ENCODE results near the gene HS3ST5. TPM values are rescaled to one million over a fixed set of nuclear protein-coding genes. Genes with fewer than 3 reads are reported as not detected.

The HS3ST5 gene
- total and polyA plus RNA-seq, 2 donors, result 0.02 to 0.05 TPM

DNA sequence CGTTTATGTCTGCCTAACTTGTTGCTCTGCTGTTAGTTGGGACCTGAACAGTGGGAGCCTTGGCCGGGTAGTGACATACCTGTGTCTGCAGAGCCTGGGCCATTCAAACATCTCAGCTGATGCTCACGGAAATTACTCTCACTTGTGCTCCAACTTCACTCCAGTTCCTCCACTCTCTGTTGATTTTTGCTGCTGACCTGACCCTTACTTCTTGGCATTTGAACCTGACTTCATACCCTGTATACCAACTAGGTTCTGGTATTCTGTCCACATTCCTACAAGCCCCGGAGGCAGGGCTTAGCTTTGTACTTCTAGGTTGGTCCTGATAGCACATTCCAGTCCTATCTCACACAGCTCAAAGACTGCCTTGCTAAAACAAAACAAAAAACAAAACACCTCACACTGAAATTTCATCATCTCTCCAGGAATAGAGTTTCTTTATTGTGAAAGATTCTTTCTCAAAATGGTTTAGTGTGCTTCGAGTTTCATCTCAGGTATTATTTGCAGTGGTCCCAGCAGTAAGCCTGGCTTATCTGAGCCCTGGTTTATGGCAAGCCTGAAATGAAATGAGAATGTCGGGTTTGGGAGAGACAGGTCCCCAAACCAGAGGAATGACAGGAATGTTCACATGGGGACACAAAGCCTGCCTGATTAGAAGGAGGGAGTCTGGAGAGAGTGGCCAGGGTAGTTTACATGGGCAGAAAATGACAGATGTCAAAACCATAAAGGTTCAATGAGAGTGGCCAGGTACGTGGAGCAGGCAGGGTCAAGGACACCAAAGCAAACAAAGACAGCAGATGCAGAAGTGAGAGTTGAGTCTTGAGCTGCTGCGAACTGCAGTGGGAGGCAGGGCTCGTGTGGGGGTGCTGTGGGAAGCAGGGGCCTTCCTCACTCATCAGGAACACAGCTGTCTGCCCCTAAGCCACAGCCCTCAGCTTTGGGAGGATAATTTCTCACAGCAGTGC lies 197.7 kb downstream of the HS3ST5 start:
- Histone ChIP-seq H3K36me3 (ENCODE audit: control insufficient read depth in 2 of 2, insufficient read depth in 2 of 2, low read length in 1 of 2) (no peaks in the 10 kb centered on the region), H3K27me3 (ENCODE audit: control insufficient read depth in 2 of 2, insufficient read depth in 1 of 2, low read length in 1 of 2) (peaks cover 0 to 2% of the 10 kb centered on the region in 2 donors), H3K9me3 (ENCODE audit: control insufficient read depth in 2 of 2, insufficient read depth in 1 of 2, low read length in 1 of 2) (no peaks in the 10 kb centered on the region), H3K4me3 (ENCODE audit: low read length in 2 of 2) (no peak overlapping the region), H3K4me1 (ENCODE audit: control insufficient read depth in 2 of 2, insufficient read depth in 2 of 2, low read length in 2 of 2) (no peaks in the 10 kb centered on the region), H3K27ac (ENCODE audit: low read depth in 1 of 2, low read length in 1 of 2) (no peak overlapping the region)
- no peak for DNase-seq (ENCODE audit: low read depth in 6 of 9, low spot score in 9 of 9)
- 64% methylated on average over 9 of the region's 9 CpGs for WGBS

DNA sequence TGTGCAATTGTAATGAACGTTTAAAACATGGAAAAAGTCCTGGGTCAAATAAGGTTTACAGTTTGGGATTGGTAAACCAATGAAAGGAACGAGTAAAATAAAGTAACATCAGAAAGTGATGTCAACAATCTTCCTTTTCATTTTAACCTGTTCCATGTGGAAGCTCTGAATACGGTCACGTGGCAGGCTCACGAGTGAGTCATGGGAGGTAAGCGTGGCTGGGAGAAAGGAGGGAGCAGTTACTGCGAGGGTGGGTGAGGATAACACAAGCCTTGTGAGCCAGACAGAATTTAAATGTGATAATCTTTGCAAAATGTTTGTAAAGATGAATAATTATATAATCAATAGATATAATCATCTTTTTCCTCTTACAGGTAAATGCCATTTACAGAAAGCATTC lies 200.6 kb downstream of the HS3ST5 start:
- H3K9me3 ChIP-seq (ENCODE audit: control insufficient read depth in 2 of 2, insufficient read depth in 1 of 2, low read length in 1 of 2), result no peaks in the 10 kb centered on the region
- peaks cover 0 to 2% of the 10 kb centered on the region in 2 donors for H3K27me3 ChIP-seq (ENCODE audit: control insufficient read depth in 2 of 2, insufficient read depth in 1 of 2, low read length in 1 of 2)
- H3K4me3 ChIP-seq (ENCODE audit: low read length in 2 of 2), result no peak overlapping the region
- no peak for DNase-seq (ENCODE audit: low read depth in 6 of 9, low spot score in 9 of 9)
- WGBS, result 93% methylated on average over 7 of the region's 7 CpGs
- no peak overlapping the region for H3K27ac ChIP-seq (ENCODE audit: low read depth in 1 of 2, low read length in 1 of 2)
- no peaks in the 10 kb centered on the region for H3K4me1 ChIP-seq (ENCODE audit: control insufficient read depth in 2 of 2, insufficient read depth in 2 of 2, low read length in 2 of 2)
- H3K36me3 ChIP-seq (ENCODE audit: control insufficient read depth in 2 of 2, insufficient read depth in 2 of 2, low read length in 1 of 2), result no peaks in the 10 kb centered on the region

DNA sequence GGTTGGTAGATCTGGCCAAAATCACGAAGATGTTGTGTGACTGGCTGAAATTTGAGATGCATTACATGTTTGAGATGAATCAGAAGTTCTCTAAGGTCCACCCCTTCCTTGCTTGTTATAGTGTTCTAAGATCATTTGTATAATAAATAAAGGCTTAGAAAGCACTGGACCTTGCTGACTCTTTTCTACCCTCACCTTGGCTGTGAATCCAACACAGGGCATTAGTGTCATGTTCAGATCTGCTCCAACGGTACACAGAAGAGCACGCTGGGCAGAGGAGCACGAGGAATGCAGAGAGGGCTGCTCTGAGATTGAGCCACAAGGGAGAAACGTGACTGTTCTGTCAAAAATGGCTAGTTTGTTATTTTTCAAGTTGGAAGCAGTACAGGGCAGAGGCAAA lies 202.4 kb downstream of the HS3ST5 start:
- DNase-seq (ENCODE audit: low read depth in 6 of 9, low spot score in 9 of 9), result no peak
- Histone ChIP-seq H3K27me3 (ENCODE audit: control insufficient read depth in 2 of 2, insufficient read depth in 1 of 2, low read length in 1 of 2) (peaks cover 0 to under 1% of the 10 kb centered on the region in 2 donors), H3K4me1 (ENCODE audit: control insufficient read depth in 2 of 2, insufficient read depth in 2 of 2, low read length in 2 of 2) (no peaks in the 10 kb centered on the region), H3K36me3 (ENCODE audit: control insufficient read depth in 2 of 2, insufficient read depth in 2 of 2, low read length in 1 of 2) (no peaks in the 10 kb centered on the region), H3K27ac (ENCODE audit: low read depth in 1 of 2, low read length in 1 of 2) (no peak overlapping the region), H3K9me3 (ENCODE audit: control insufficient read depth in 2 of 2, insufficient read depth in 1 of 2, low read length in 1 of 2) (no peaks in the 10 kb centered on the region), H3K4me3 (ENCODE audit: low read length in 2 of 2) (no peak overlapping the region)
- 74% methylated on average over 5 of the region's 5 CpGs for WGBS

DNA sequence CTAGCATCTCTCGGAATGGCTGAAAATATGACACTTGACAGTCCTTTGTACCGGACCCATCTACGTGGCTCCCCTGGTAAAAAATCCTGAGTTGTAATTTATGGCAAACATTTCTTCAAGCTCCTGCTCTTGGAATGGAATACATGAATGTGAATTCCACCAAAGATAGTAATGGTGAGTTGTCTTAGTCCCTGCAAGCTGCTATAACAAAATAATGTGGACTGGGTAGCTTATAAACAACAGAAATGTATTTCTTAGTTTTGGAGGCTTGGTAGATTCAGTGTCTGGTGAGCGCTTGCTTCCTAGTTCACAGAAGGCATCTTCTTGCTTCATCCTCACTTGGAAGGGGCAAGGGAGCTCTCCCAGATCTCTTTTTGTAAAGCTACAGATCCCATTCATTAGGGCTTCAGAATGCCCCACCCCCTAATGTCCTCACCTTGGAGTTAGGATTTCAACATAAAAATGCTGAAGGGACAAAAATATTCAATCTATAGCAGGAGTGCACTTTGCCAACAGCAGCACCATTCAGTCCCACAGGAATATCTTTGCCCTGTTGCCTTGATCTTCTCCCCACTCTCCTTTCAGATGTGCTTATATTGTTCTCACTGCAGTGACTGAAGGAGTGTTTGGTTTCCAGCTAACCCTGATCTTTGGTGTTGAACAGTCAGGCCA lies 204.1 kb downstream of the HS3ST5 start:
- Histone ChIP-seq H3K9me3 (ENCODE audit: control insufficient read depth in 2 of 2, insufficient read depth in 1 of 2, low read length in 1 of 2) (no peaks in the 10 kb centered on the region), H3K27ac (ENCODE audit: low read depth in 1 of 2, low read length in 1 of 2) (no peak overlapping the region), H3K36me3 (ENCODE audit: control insufficient read depth in 2 of 2, insufficient read depth in 2 of 2, low read length in 1 of 2) (no peaks in the 10 kb centered on the region), H3K4me1 (ENCODE audit: control insufficient read depth in 2 of 2, insufficient read depth in 2 of 2, low read length in 2 of 2) (no peaks in the 10 kb centered on the region), H3K27me3 (ENCODE audit: control insufficient read depth in 2 of 2, insufficient read depth in 1 of 2, low read length in 1 of 2) (no peaks in the 10 kb centered on the region), H3K4me3 (ENCODE audit: low read length in 2 of 2) (no peak overlapping the region)
- no peak for DNase-seq (ENCODE audit: low read depth in 6 of 9, low spot score in 9 of 9)
- WGBS, result 97% methylated on average over 4 of the region's 4 CpGs

DNA sequence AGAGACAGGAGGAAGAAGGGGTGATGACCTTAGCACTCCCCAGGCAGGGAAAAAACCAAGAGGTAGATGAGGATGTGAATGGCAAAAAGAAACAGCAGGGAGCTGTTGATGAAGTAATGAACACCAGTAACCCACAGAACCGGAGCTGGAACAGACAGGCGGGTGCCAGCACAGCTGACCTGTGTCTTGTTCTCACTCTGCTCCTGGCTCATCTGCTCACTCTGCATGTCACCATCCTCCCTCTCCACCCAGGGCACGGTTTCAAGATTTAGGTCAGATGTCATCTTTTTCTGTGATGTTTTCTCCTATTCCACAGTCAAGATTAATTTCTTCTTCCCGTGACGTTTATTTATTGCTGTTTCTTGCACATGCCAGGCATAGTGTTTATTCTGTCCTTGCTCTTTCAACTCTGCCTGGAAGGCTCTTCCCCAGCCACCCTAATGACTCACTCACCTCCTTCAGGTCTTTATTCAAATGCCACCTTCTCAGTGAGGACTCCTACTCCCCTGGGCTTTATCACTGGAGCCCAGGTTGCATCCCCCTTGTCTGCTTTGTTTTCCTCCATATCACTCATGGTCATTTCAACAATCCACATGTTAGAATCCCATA lies 207.4 kb downstream of the HS3ST5 start:
- no peaks in the 10 kb centered on the region for H3K9me3 ChIP-seq (ENCODE audit: control insufficient read depth in 2 of 2, insufficient read depth in 1 of 2, low read length in 1 of 2)
- no peaks in the 10 kb centered on the region for H3K36me3 ChIP-seq (ENCODE audit: control insufficient read depth in 2 of 2, insufficient read depth in 2 of 2, low read length in 1 of 2)

DNA sequence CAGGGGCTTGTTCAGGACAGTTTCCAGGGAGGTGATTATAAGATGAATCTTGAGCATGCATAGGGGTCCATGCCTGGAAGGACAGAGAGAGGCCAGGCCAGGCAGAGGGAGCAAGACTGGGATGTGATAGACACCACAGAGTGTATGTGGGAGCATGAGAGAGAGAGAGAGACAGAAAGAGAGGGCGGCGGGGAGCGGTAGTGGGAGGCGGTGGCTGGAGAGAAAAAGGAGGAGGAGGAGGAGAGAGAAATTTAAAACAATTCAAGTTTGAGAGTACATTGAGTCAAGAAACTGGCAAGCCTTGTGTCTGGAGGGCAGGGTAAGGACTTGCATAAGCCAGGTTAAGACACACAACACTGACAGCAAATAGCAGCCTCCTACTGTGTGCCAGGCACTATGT lies 209.0 kb downstream of the HS3ST5 start:
- H3K27ac ChIP-seq (ENCODE audit: low read depth in 1 of 2, low read length in 1 of 2), result no peak overlapping the region
- 87% methylated on average over 4 of the region's 4 CpGs for WGBS
- H3K4me1 ChIP-seq (ENCODE audit: control insufficient read depth in 2 of 2, insufficient read depth in 2 of 2, low read length in 2 of 2), result no peaks in the 10 kb centered on the region
- no peaks in the 10 kb centered on the region for H3K36me3 ChIP-seq (ENCODE audit: control insufficient read depth in 2 of 2, insufficient read depth in 2 of 2, low read length in 1 of 2)
- no peaks in the 10 kb centered on the region for H3K27me3 ChIP-seq (ENCODE audit: control insufficient read depth in 2 of 2, insufficient read depth in 1 of 2, low read length in 1 of 2)
- no peak overlapping the region for H3K4me3 ChIP-seq (ENCODE audit: low read length in 2 of 2)
- no peaks in the 10 kb centered on the region for H3K9me3 ChIP-seq (ENCODE audit: control insufficient read depth in 2 of 2, insufficient read depth in 1 of 2, low read length in 1 of 2)
- DNase-seq (ENCODE audit: low read depth in 6 of 9, low spot score in 9 of 9), result no peak

More for the DNA sequence above, 207.4 kb downstream of the HS3ST5 start:
- WGBS, result 86% methylated on average over 5 of the region's 5 CpGs
- Histone ChIP-seq H3K4me3 (ENCODE audit: low read length in 2 of 2) (no peak overlapping the region), H3K4me1 (ENCODE audit: control insufficient read depth in 2 of 2, insufficient read depth in 2 of 2, low read length in 2 of 2) (no peaks in the 10 kb centered on the region), H3K27ac (ENCODE audit: low read depth in 1 of 2, low read length in 1 of 2) (no peak overlapping the region), H3K27me3 (ENCODE audit: control insufficient read depth in 2 of 2, insufficient read depth in 1 of 2, low read length in 1 of 2) (no peaks in the 10 kb centered on the region)
- no peak for DNase-seq (ENCODE audit: low read depth in 6 of 9, low spot score in 9 of 9)

DNA sequence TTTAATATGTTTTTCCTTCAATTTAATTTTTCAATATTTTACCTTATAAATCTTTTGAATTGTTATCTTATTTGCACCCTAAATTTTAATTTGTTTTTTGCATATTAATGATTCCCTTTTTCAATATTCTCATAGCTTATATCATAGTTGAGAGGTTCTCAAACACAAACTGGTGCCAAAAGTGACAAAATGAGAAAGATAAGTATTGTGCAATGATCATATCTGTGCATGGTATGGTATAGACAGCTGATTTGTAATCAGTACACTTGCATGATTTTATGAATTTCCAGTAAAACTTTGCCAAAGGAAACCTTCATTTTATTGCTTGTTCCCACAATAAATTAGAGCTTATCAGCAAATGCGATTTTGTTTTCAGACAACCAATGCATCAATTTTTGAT lies 210.9 kb downstream of the HS3ST5 start:
- no peaks in the 10 kb centered on the region for H3K36me3 ChIP-seq (ENCODE audit: control insufficient read depth in 2 of 2, insufficient read depth in 2 of 2, low read length in 1 of 2)
- H3K27ac ChIP-seq (ENCODE audit: low read depth in 1 of 2, low read length in 1 of 2), result no peak overlapping the region
- H3K4me3 ChIP-seq (ENCODE audit: low read length in 2 of 2), result no peak overlapping the region
- no peaks in the 10 kb centered on the region for H3K9me3 ChIP-seq (ENCODE audit: control insufficient read depth in 2 of 2, insufficient read depth in 1 of 2, low read length in 1 of 2)
- no peaks in the 10 kb centered on the region for H3K4me1 ChIP-seq (ENCODE audit: control insufficient read depth in 2 of 2, insufficient read depth in 2 of 2, low read length in 2 of 2)
- WGBS, result 46% methylated on average over 1 of the region's 1 CpG
- DNase-seq (ENCODE audit: low read depth in 6 of 9, low spot score in 9 of 9), result no peak
- H3K27me3 ChIP-seq (ENCODE audit: control insufficient read depth in 2 of 2, insufficient read depth in 1 of 2, low read length in 1 of 2), result no peaks in the 10 kb centered on the region

DNA sequence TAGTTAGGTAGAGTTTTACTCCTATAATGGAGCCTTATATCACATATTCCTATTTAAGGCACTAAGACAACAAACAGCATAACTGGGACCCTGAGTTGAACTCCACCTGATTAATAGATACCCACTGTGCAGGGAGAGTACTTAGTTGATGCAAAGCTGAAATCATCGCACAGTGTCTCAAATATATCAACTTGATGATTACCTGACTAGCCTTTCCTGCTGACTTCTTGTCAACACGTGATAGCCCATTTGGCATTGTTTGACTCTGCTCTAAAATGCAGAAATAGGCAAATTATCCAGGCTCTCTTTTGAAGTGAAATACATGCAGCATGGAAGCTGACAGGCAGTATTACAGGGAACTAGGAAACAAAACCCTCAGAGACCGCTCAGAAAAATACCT lies 217.2 kb downstream of the HS3ST5 start:
- Histone ChIP-seq H3K27me3 (ENCODE audit: control insufficient read depth in 2 of 2, insufficient read depth in 1 of 2, low read length in 1 of 2) (no peaks in the 10 kb centered on the region), H3K27ac (ENCODE audit: low read depth in 1 of 2, low read length in 1 of 2) (no peak overlapping the region), H3K4me1 (ENCODE audit: control insufficient read depth in 2 of 2, insufficient read depth in 2 of 2, low read length in 2 of 2) (no peaks in the 10 kb centered on the region), H3K9me3 (ENCODE audit: control insufficient read depth in 2 of 2, insufficient read depth in 1 of 2, low read length in 1 of 2) (no peaks in the 10 kb centered on the region), H3K4me3 (ENCODE audit: low read length in 2 of 2) (no peak overlapping the region), H3K36me3 (ENCODE audit: control insufficient read depth in 2 of 2, insufficient read depth in 2 of 2, low read length in 1 of 2) (no peaks in the 10 kb centered on the region)
- DNase-seq (ENCODE audit: low read depth in 6 of 9, low spot score in 9 of 9), result no peak
- WGBS, result 74% methylated on average over 3 of the region's 3 CpGs

All from thymus (tissue), 11 donors.